PC-3 (cell line): ENCODE data around the gene RPS2. TPM values are rescaled to one million over a fixed set of nuclear protein-coding genes. Genes with fewer than 3 reads are reported as not detected.

Experiments
- ATAC-seq: fragments of 200-7000 bp; cut with Tn5 transposase; 2 replicates; pipeline ENCODE4 v1.9.1; 2020; ENCODE audit warnings: mild to moderate bottlenecking, moderate library complexity
- BruUV-seq: library from RNA; stranded (reverse); fragments of 400-500 nt; replicated peaks from 2 replicates; lab custom pipeline; 2021; lab: Mats Ljungman, UMichigan
- CTCF ChIA-PET: fragments of 300-600 bp; sonication (Branson Sonifier 250); formaldehyde crosslinking; loops from one replicate; lab custom pipeline; 2022; ENCODE audit warnings: antibody characterized with exemption; lab: Charles Lee
- POLR2A ChIA-PET: fragments of 300-600 bp; sonication (Branson Sonifier 250); formaldehyde crosslinking; loops from one replicate; lab custom pipeline; 2022; ENCODE audit warnings: antibody characterized with exemption; ENCODE audit not compliant: unreplicated experiment; lab: Charles Lee
- DNase-seq: peaks from one replicate; pipeline ENCODE4 v3.0.0-alpha.2; 2015
- H2AFZ ChIP-seq: fragments of 300-600 bp; sonication (generic); 2 replicates; pipeline ENCODE4 v1.6.0; 2016; ENCODE audit warnings: antibody characterized with exemption, low read length
- H3F3A ChIP-seq: fragments of 300-600 bp; sonication (generic); one replicate; pipeline ENCODE4 v1.6.0; 2017; ENCODE audit warnings: antibody characterized with exemption, low read length, control low read depth, mild to moderate bottlenecking; ENCODE audit not compliant: unreplicated experiment
- H3K27ac ChIP-seq: fragments of 300-600 bp; sonication (generic); 2 replicates; pipeline ENCODE4 v1.5.1; 2016; ENCODE audit warnings: mild to moderate bottlenecking, low read length
- H3K27me3 ChIP-seq: fragments of 300-600 bp; sonication (generic); 2 replicates; pipeline ENCODE4 v1.6.1; 2016; ENCODE audit warnings: low read length, mixed read lengths
- H3K36me3 ChIP-seq: fragments of 300-600 bp; sonication (generic); 2 replicates; pipeline ENCODE4 v1.6.1; 2016; ENCODE audit warnings: low read depth, mixed run types, low read length, mixed read lengths
- H3K4me1 ChIP-seq: fragments of 300-600 bp; sonication (generic); 2 replicates; pipeline ENCODE4 v1.5.1; 2016; ENCODE audit warnings: low read length; ENCODE audit not compliant: insufficient read depth
- H3K4me2 ChIP-seq: fragments of 300-600 bp; sonication (generic); 2 replicates; pipeline ENCODE4 v1.6.0; 2016; ENCODE audit warnings: low read length
- H3K4me3 ChIP-seq: fragments of 300-600 bp; sonication (generic); 2 replicates; pipeline ENCODE4 v1.5.1; 2016; ENCODE audit warnings: mild to moderate bottlenecking, low read length, mixed read lengths
- H3K79me2 ChIP-seq: fragments of 300-600 bp; sonication (generic); 2 replicates; pipeline ENCODE4 v1.6.1; 2017; ENCODE audit warnings: low read length, mixed read lengths
- H3K9ac ChIP-seq: fragments of 300-600 bp; sonication (generic); 2 replicates; pipeline ENCODE4 v1.6.0; 2016; ENCODE audit warnings: mild to moderate bottlenecking, low read length
- H3K9me2 ChIP-seq: fragments of 300-600 bp; sonication (generic); replicated peaks from 2 replicates; pipeline ENCODE4 v1.6.1; 2016; ENCODE audit warnings: mixed run types, low read length, mixed read lengths
- H3K9me3 ChIP-seq: fragments of 300-600 bp; sonication (generic); 2 replicates; pipeline ENCODE4 v1.6.1; 2016; ENCODE audit warnings: low read length, mixed read lengths
- H4K20me1 ChIP-seq: fragments of 300-600 bp; sonication (generic); 2 replicates; pipeline ENCODE4 v1.6.1; 2016; ENCODE audit warnings: low read length, mixed read lengths
- EZH2 ChIP-seq: fragments of 300-600 bp; sonication (generic); IDR thresholded peaks from one replicate; pipeline ENCODE4 v1.6.1; 2017; ENCODE audit warnings: antibody characterized with exemption, mild to moderate bottlenecking, low read length; ENCODE audit not compliant: unreplicated experiment
- EZH2phosphoT487 ChIP-seq: fragments of 300-600 bp; sonication (generic); IDR thresholded peaks from 2 replicates; pipeline ENCODE4 v1.6.1; 2018; ENCODE audit warnings: mild to moderate bottlenecking, antibody characterized with exemption, low read length, borderline replicate concordance
- intact Hi-C: fragments of 100-400 bp; cut with micrococcal nuclease; formaldehyde crosslinking; loops from 2 replicates; pipeline ENCODE4 v1.9.0; 2023
- total RNA-seq: library from RNA; depleted of rRNA; stranded (reverse); fragments of >200 nt; gene quantifications from 2 replicates; pipeline ENCODE4 v1.2.3, GENCODE V29; 2014
- TF ChIP-seq, protein P1 (sequence below): fragments of 300-600 bp; sonication (generic); conservative IDR thresholded peaks from 2 replicates; pipeline ENCODE4 v1.5.1; 2017; ENCODE audit warnings: antibody characterized with exemption, low read depth, mild to moderate bottlenecking, low read length

Gene RPS2
- total RNA-seq, 1 experiment from 2014 or later = 2,234 TPM

DNA sequence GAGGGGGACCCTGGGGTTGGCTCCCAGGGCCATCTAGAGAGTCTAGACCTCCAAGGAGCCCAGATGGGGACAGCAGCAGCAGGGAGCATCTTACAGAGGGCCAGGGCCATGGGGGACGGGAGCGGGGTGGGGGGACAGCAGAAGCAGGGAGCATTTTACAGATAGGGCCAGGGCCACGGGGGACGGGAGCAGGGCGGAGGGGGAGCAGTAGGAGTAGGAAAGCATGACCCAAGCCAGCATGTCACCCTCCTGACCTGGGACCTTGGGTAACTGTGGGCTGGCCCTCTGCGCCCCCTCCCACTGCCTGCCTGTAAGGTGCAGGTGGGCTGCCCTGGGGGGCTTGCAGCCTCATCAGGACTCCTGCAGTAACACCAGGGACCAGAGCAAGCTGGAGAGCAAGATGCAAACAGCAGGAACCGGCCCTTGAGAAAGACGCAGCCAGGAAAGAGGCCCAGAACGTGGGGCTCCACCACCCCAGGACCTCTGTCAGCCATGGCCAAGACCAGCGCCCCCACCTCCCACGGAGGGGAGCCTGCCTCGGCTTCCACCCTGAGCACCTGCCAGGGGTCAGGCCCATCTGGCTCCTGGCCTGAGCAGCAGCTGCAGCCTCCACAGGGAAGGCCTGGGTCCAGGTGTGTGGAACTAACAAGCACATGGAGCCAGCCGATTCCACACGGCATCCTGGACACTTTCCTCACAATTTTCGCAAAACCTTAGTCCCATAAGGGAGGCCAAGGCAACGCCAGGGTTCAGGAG, 42.6 kb upstream of the RPS2 start:
- no TSS peak for BruUV-seq
- no peak for TF ChIP-seq EZH2phosphoT487
- TF ChIP-seq, protein P1, sequence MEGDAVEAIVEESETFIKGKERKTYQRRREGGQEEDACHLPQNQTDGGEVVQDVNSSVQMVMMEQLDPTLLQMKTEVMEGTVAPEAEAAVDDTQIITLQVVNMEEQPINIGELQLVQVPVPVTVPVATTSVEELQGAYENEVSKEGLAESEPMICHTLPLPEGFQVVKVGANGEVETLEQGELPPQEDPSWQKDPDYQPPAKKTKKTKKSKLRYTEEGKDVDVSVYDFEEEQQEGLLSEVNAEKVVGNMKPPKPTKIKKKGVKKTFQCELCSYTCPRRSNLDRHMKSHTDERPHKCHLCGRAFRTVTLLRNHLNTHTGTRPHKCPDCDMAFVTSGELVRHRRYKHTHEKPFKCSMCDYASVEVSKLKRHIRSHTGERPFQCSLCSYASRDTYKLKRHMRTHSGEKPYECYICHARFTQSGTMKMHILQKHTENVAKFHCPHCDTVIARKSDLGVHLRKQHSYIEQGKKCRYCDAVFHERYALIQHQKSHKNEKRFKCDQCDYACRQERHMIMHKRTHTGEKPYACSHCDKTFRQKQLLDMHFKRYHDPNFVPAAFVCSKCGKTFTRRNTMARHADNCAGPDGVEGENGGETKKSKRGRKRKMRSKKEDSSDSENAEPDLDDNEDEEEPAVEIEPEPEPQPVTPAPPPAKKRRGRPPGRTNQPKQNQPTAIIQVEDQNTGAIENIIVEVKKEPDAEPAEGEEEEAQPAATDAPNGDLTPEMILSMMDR = no peak
- no peak for TF ChIP-seq EZH2
- peaks cover 33% of the 10 kb centered on the region for H4K20me1 ChIP-seq
- no peaks in the 10 kb centered on the region for H3F3A ChIP-seq
- no peaks in the 10 kb centered on the region for H3K9me2 ChIP-seq
- intact Hi-C loops = no loop called here
- peak overlapping the region; percentile 97 for H3K9ac ChIP-seq
- ATAC-seq = no peak
- no peak for DNase-seq
- peaks cover 25% of the 10 kb centered on the region for H3K4me1 ChIP-seq
- H2AFZ ChIP-seq = no peak overlapping the region
- ChIA-PET CTCF (interaction anchor here (1.3 kb wide), 1 partner anchor 16 kb away, joined by 20 read pairs; no protein-coding TSS in a partner anchor), POLR2A (no interaction called here)
- peak overlapping the region; percentile 64 for H3K27ac ChIP-seq
- peaks cover 73% of the 10 kb centered on the region for H3K79me2 ChIP-seq
- peaks cover 3% of the 10 kb centered on the region; the same call in 1 of the 2 replicates for H3K36me3 ChIP-seq
- peak overlapping the region; percentile 94 for H3K4me3 ChIP-seq
- H3K4me2 ChIP-seq = peak overlapping the region; percentile 91
- no peaks in the 10 kb centered on the region for H3K9me3 ChIP-seq
- H3K27me3 ChIP-seq = no peaks in the 10 kb centered on the region

DNA sequence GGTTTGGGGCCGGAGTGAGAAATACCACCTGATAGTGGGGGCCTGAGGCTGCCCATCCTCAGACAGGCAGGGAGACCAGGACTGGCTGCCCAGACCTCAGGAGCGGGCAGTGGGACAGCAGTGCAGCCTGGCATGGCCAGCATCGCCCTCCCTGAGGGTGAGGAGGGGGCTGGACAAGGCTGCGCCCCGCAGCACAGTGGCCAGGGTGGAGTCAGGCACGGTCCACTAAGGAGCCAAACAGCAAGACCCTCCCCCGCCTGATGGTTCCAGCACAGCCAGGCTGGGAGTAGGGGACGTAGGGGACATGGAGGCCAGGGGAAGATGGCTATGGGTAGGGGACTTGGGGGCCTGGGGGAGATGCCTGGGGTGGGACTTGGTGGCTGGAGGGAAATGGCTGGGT, 41.7 kb upstream of the RPS2 start:
- Histone ChIP-seq H3K27ac (no peak overlapping the region), H3K27me3 (no peaks in the 10 kb centered on the region), H3K9me3 (no peaks in the 10 kb centered on the region), H3K79me2 (peaks cover 73% of the 10 kb centered on the region), H3K9ac (no peak overlapping the region), H3K36me3 (peaks cover 3% of the 10 kb centered on the region; the same call in 1 of the 2 replicates), H4K20me1 (peaks cover 33% of the 10 kb centered on the region), H3K4me2 (no peak overlapping the region), H3K4me1 (peaks cover 25% of the 10 kb centered on the region), H3K4me3 (no peak overlapping the region), H3F3A (no peaks in the 10 kb centered on the region), H2AFZ (no peak overlapping the region), H3K9me2 (no peaks in the 10 kb centered on the region)
- BruUV-seq = no TSS peak
- intact Hi-C loops = no loop called here
- ChIA-PET CTCF (no interaction called here), POLR2A (no interaction called here)
- TF ChIP-seq EZH2phosphoT487 (no peak), EZH2 (no peak)
- TF ChIP-seq, protein P1 = no peak
- ATAC-seq (no peak), DNase-seq (no peak)

DNA sequence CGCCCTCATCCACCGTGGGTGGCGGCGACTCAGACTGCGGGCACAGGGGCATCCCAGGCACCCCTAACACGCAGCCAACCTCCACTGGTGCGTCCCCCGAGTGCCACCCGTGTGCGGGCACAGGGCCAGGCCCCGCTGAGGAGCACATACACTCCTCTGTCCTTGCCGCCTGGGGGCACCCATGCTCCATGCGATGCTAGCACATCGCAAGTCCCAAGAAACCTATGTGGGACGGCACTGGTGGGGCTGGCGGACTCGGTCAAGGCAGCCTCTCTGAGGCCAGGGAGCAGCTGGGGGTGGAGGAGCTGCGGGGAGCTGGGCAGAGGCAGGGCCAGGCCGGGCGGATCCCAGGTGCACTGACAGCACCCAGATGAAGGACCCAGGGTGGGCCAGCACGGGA, 41.0 kb upstream of the RPS2 start:
- BruUV-seq = no TSS peak
- ATAC-seq (no peak), DNase-seq (no peak)
- ChIA-PET POLR2A (no interaction called here), CTCF (no interaction called here)
- TF ChIP-seq, protein P1 = no peak
- Histone ChIP-seq H3K9me3 (no peaks in the 10 kb centered on the region), H3F3A (no peaks in the 10 kb centered on the region), H3K79me2 (peaks cover 73% of the 10 kb centered on the region), H3K9me2 (no peaks in the 10 kb centered on the region), H2AFZ (no peak overlapping the region), H3K36me3 (peaks cover 3% of the 10 kb centered on the region; the same call in 1 of the 2 replicates), H3K4me3 (no peak overlapping the region), H4K20me1 (peaks cover 33% of the 10 kb centered on the region), H3K9ac (no peak overlapping the region), H3K4me2 (no peak overlapping the region), H3K27me3 (no peaks in the 10 kb centered on the region), H3K4me1 (peaks cover 23% of the 10 kb centered on the region), H3K27ac (no peak overlapping the region)
- intact Hi-C loops = no loop called here
